SK-N-SH treated with all-trans-retinoic acid at 6 μM for 48 hours (cell line): ENCODE results near the gene PDZD2.

ENCODE experiments used
- ATAC-seq: fragments of 200-7000 bp; cut with Tn5 transposase; 3 replicates; pipeline ENCODE4 v1.9.1; 2020; ENCODE audit warnings: mild to moderate bottlenecking, moderate library complexity
- ARNTL ChIP-seq: fragments of 450-650 bp; formaldehyde crosslinking; IDR thresholded peaks from 2 replicates; pipeline ENCODE4 v1.5.0; 2020; ENCODE audit warnings: low read depth, mild to moderate bottlenecking, moderate library complexity, borderline replicate concordance
- BACH2 ChIP-seq: fragments of 250-450 bp; sonication (Bioruptor Pico); IDR thresholded peaks from 2 replicates; pipeline ENCODE4 v1.9.0; 2021; ENCODE audit warnings: mild to moderate bottlenecking, borderline replicate concordance
- CREB5 ChIP-seq: fragments of 250-450 bp; sonication (Bioruptor Pico); IDR thresholded peaks from 2 replicates; pipeline ENCODE4 v1.5.1; 2020; ENCODE audit warnings: low read depth, mild to moderate bottlenecking, moderate library complexity
- CSDC2 ChIP-seq: fragments of 250-450 bp; sonication (Bioruptor Pico); IDR thresholded peaks from 2 replicates; pipeline ENCODE4 v1.5.0; 2020; ENCODE audit warnings: mild to moderate bottlenecking, moderate library complexity
- ESRRG ChIP-seq: fragments of 250-450 bp; sonication (Bioruptor Pico); IDR thresholded peaks from 2 replicates; pipeline ENCODE4 v1.6.1; 2021; ENCODE audit warnings: mild to moderate bottlenecking
- GLIS3 ChIP-seq: fragments of 250-450 bp; sonication (Bioruptor Pico); IDR thresholded peaks from 2 replicates; pipeline ENCODE4 v1.5.0; 2020; ENCODE audit warnings: mild to moderate bottlenecking, moderate library complexity
- ISL1 ChIP-seq: fragments of 250-450 bp; sonication (Bioruptor Pico); IDR thresholded peaks from 2 replicates; pipeline ENCODE4 v2.1.2; 2022; ENCODE audit warnings: mild to moderate bottlenecking, moderate library complexity
- OSR1 ChIP-seq: fragments of 250-450 bp; sonication (Bioruptor Pico); IDR thresholded peaks from 2 replicates; pipeline ENCODE4 v1.8.0; 2022; ENCODE audit warnings: moderate library complexity, mild to moderate bottlenecking, inconsistent platforms
- PATZ1 ChIP-seq: fragments of 250-450 bp; sonication (Bioruptor Pico); IDR thresholded peaks from 2 replicates; pipeline ENCODE4 v1.8.0; 2020; ENCODE audit warnings: mild to moderate bottlenecking, moderate library complexity, borderline replicate concordance
- POU6F1 ChIP-seq: fragments of 250-450 bp; sonication (Bioruptor Pico); IDR thresholded peaks from 2 replicates; pipeline ENCODE4 v1.8.0; 2021; ENCODE audit warnings: low read depth, mild to moderate bottlenecking, moderate library complexity, borderline replicate concordance
- PPARA ChIP-seq: fragments of 250-450 bp; sonication (Bioruptor Pico); IDR thresholded peaks from 2 replicates; pipeline ENCODE4 v1.5.0; 2020; ENCODE audit warnings: mild to moderate bottlenecking, borderline replicate concordance
- RARB ChIP-seq: fragments of 250-450 bp; sonication (Bioruptor Pico); IDR thresholded peaks from 2 replicates; pipeline ENCODE4 v1.8.0; 2021; ENCODE audit warnings: mild to moderate bottlenecking, moderate library complexity
- SNAI2 ChIP-seq: fragments of 250-450 bp; sonication (Bioruptor Pico); IDR thresholded peaks from 2 replicates; pipeline ENCODE4 v1.5.0; 2020; ENCODE audit warnings: mild to moderate bottlenecking, moderate library complexity
- TOX ChIP-seq: fragments of 250-450 bp; sonication (Bioruptor Pico); IDR thresholded peaks from 2 replicates; pipeline ENCODE4 v1.8.0; 2021; ENCODE audit warnings: mild to moderate bottlenecking, moderate library complexity, borderline replicate concordance
- TSHZ2 ChIP-seq: fragments of 250-450 bp; sonication (Bioruptor Pico); IDR thresholded peaks from 2 replicates; pipeline ENCODE4 v1.5.0; 2020; ENCODE audit warnings: mild to moderate bottlenecking, moderate library complexity
- ZC3H10 ChIP-seq: fragments of 250-450 bp; sonication (Bioruptor Pico); IDR thresholded peaks from 2 replicates; pipeline ENCODE4 v1.5.1; 2021; ENCODE audit warnings: mild to moderate bottlenecking, moderate library complexity
- ZFP3 ChIP-seq: fragments of 250-450 bp; sonication (Bioruptor Pico); IDR thresholded peaks from 2 replicates; pipeline ENCODE4 v1.5.0; 2020; ENCODE audit warnings: mild to moderate bottlenecking, moderate library complexity
- ZFP30 ChIP-seq: fragments of 450-650 bp; formaldehyde crosslinking; IDR thresholded peaks from 2 replicates; pipeline ENCODE4 v1.5.0; 2022; ENCODE audit warnings: mild to moderate bottlenecking, moderate library complexity
- ZNF70 ChIP-seq: fragments of 450-650 bp; formaldehyde crosslinking; IDR thresholded peaks from 2 replicates; pipeline ENCODE4 v1.5.0; 2020; ENCODE audit warnings: mild to moderate bottlenecking, moderate library complexity
- ZNF8 ChIP-seq: fragments of 450-650 bp; formaldehyde crosslinking; IDR thresholded peaks from 2 replicates; pipeline ENCODE4 v1.5.0; 2020; ENCODE audit warnings: mild to moderate bottlenecking, moderate library complexity

PDZD2 gene

GRCh38 chr5:32092938-32093812 lies 454.2 kb downstream of the PDZD2 start:
- ATAC-seq, result peak; percentile 95
- no peak for TF ChIP-seq CREB5 (CRISPR knock-in tag)
- TF ChIP-seq ZNF8, result no peak
- TF ChIP-seq PATZ1 (CRISPR knock-in tag), result no peak
- no peak for TF ChIP-seq ZFP3 (CRISPR knock-in tag)
- TF ChIP-seq ZNF70, result no peak
- no peak for TF ChIP-seq GLIS3 (CRISPR knock-in tag)
- TF ChIP-seq ISL1 (CRISPR knock-in tag), result no peak
- no peak for TF ChIP-seq RARB (CRISPR knock-in tag)
- TF ChIP-seq TOX (CRISPR knock-in tag), result no peak
- no peak for TF ChIP-seq POU6F1
- no peak for TF ChIP-seq OSR1
- no peak for TF ChIP-seq TSHZ2
- no peak for TF ChIP-seq ESRRG (CRISPR knock-in tag)
- no peak for TF ChIP-seq PPARA (CRISPR knock-in tag)
- no peak for TF ChIP-seq ZFP30 (CRISPR knock-in tag)
- no peak for TF ChIP-seq CSDC2 (CRISPR knock-in tag)
- TF ChIP-seq BACH2 (CRISPR knock-in tag), result no peak
- no peak for TF ChIP-seq ZC3H10 (CRISPR knock-in tag)
- no peak for TF ChIP-seq ARNTL
- no peak for TF ChIP-seq SNAI2
- TF ChIP-seq, all 23 proteins: peak for 0

GRCh38 chr5:32094691-32095090 lies 455.8 kb downstream of the PDZD2 start:
- TF ChIP-seq ESRRG (CRISPR knock-in tag) (no peak), ZFP30 (CRISPR knock-in tag) (no peak), TSHZ2 (no peak), OSR1 (no peak), RARB (CRISPR knock-in tag) (no peak), PPARA (CRISPR knock-in tag) (no peak)
- no peak for ATAC-seq
